Measurements from ENCODE around the gene AIDA.

GRCh38 chr1:222709700-222710153 is 2.6 kb downstream of the AIDA start:
- TF ChIP-seq EZH2phosphoT487 (IDR thresholded peaks at IDR 0.05; ENCODE audit: low read depth, severe bottlenecking, unreplicated experiment) (no peak), CTCF (IDR thresholded peaks at IDR 0.05; ENCODE audit: poor library complexity) (no peak)

All from hepatocyte (in vitro differentiated cells).